Measurements from ENCODE around the gene APIP. TPM values are rescaled to one million over a fixed set of nuclear protein-coding genes. Genes with fewer than 3 reads are reported as not detected.

Gene APIP
- total RNA-seq, 1 donor from 2014 or later, result 21.3 TPM

GRCh38 chr11:34843271-34843670 is 72.9 kb downstream of the APIP start:
- Mint-ChIP-seq H3K9me3 (ENCODE audit: unreplicated experiment) (no peaks in the 10 kb centered on the region), H3K27me3 (ENCODE audit: unreplicated experiment) (peaks cover 4% of the 10 kb centered on the region), H3K4me1 (ENCODE audit: unreplicated experiment) (no peaks in the 10 kb centered on the region), H3K27ac (ENCODE audit: unreplicated experiment) (no peak overlapping the region), H3K4me3 (ENCODE audit: unreplicated experiment) (no peak overlapping the region), H3K36me3 (ENCODE audit: unreplicated experiment) (no peaks in the 10 kb centered on the region)
- no peak for TF ChIP-seq CTCF (IDR thresholded peaks at IDR 0.05)
- DNase-seq (ENCODE audit: extremely low spot score, unreplicated experiment), result no peak

- no peak overlapping the region for H3K27ac Mint-ChIP-seq (ENCODE audit: unreplicated experiment)
- no peaks in the 10 kb centered on the region for H3K9me3 Mint-ChIP-seq (ENCODE audit: unreplicated experiment)
- no peak for DNase-seq (ENCODE audit: extremely low spot score, unreplicated experiment)
- peaks cover 4% of the 10 kb centered on the region for H3K27me3 Mint-ChIP-seq (ENCODE audit: unreplicated experiment)
- peak; percentile 35 for TF ChIP-seq CTCF (IDR thresholded peaks at IDR 0.05)
- H3K36me3 Mint-ChIP-seq (ENCODE audit: unreplicated experiment), result no peaks in the 10 kb centered on the region
- H3K4me3 Mint-ChIP-seq (ENCODE audit: unreplicated experiment), result no peak overlapping the region
- peaks cover 9% of the 10 kb centered on the region for H3K4me1 Mint-ChIP-seq (ENCODE audit: unreplicated experiment)
Observed at GRCh38 chr11:34840736-34841386, 75.3 kb downstream of the APIP start.

GRCh38 chr11:34839969-34840368 is 76.2 kb downstream of the APIP start:
- Mint-ChIP-seq H3K27me3 (ENCODE audit: unreplicated experiment) (no peaks in the 10 kb centered on the region), H3K4me3 (ENCODE audit: unreplicated experiment) (no peak overlapping the region), H3K9me3 (ENCODE audit: unreplicated experiment) (no peaks in the 10 kb centered on the region), H3K27ac (ENCODE audit: unreplicated experiment) (no peak overlapping the region), H3K36me3 (ENCODE audit: unreplicated experiment) (no peaks in the 10 kb centered on the region), H3K4me1 (ENCODE audit: unreplicated experiment) (peaks cover 9% of the 10 kb centered on the region)
- DNase-seq (ENCODE audit: extremely low spot score, unreplicated experiment), result no peak
- no peak for TF ChIP-seq CTCF (IDR thresholded peaks at IDR 0.05)

- no peak for TF ChIP-seq CTCF (IDR thresholded peaks at IDR 0.05)
- Mint-ChIP-seq H3K4me3 (ENCODE audit: unreplicated experiment) (no peak overlapping the region), H3K9me3 (ENCODE audit: unreplicated experiment) (no peaks in the 10 kb centered on the region), H3K27me3 (ENCODE audit: unreplicated experiment) (no peaks in the 10 kb centered on the region), H3K27ac (ENCODE audit: unreplicated experiment) (no peak overlapping the region), H3K4me1 (ENCODE audit: unreplicated experiment) (peaks cover 9% of the 10 kb centered on the region), H3K36me3 (ENCODE audit: unreplicated experiment) (no peaks in the 10 kb centered on the region)
- no peak for DNase-seq (ENCODE audit: extremely low spot score, unreplicated experiment)
Observed at GRCh38 chr11:34836958-34837856, 79.0 kb downstream of the APIP start.

GRCh38 chr11:34833602-34834001 is 82.6 kb downstream of the APIP start:
- Mint-ChIP-seq H3K27me3 (ENCODE audit: unreplicated experiment) (no peaks in the 10 kb centered on the region), H3K4me1 (ENCODE audit: unreplicated experiment) (peaks cover 9% of the 10 kb centered on the region), H3K27ac (ENCODE audit: unreplicated experiment) (no peak overlapping the region), H3K9me3 (ENCODE audit: unreplicated experiment) (no peaks in the 10 kb centered on the region), H3K36me3 (ENCODE audit: unreplicated experiment) (no peaks in the 10 kb centered on the region), H3K4me3 (ENCODE audit: unreplicated experiment) (no peak overlapping the region)
- DNase-seq (ENCODE audit: extremely low spot score, unreplicated experiment), result no peak
- no peak for TF ChIP-seq CTCF (IDR thresholded peaks at IDR 0.05)

Measured in osteocyte (in vitro differentiated cells).